H9 (cell line): ENCODE data around the gene STON2. TPM values are rescaled to one million over a fixed set of nuclear protein-coding genes. Genes with fewer than 3 reads are reported as not detected.

ENCODE experiments used
- DNase-seq: peaks from one replicate; pipeline ENCODE4 v3.0.0-alpha.2; 2017
- H2AFZ ChIP-seq: one replicate; pipeline ENCODE4 v1.6.1; 2013; ENCODE audit warnings: mild to moderate bottlenecking, low read length, control low read depth, moderate library complexity
- H2AK5ac ChIP-seq: 2 replicates; pipeline ENCODE4 v1.6.1; 2013; ENCODE audit warnings: low read length, control low read depth, mixed read lengths; ENCODE audit not compliant: insufficient read length
- H2BK120ac ChIP-seq: one replicate; pipeline ENCODE4 v1.6.1; 2013; ENCODE audit warnings: low read depth, mild to moderate bottlenecking, low read length, control low read depth, inconsistent platforms; ENCODE audit not compliant: poor library complexity, severe bottlenecking
- H2BK12ac ChIP-seq: 2 replicates; pipeline ENCODE4 v1.6.1; 2013; ENCODE audit warnings: low read length, control low read depth, mixed read lengths, low read depth; ENCODE audit not compliant: insufficient read length
- H2BK15ac ChIP-seq: 2 replicates; pipeline ENCODE4 v1.6.1; 2013; ENCODE audit warnings: low read depth, low read length, control low read depth
- H2BK20ac ChIP-seq: one replicate; pipeline ENCODE4 v1.6.1; 2013; ENCODE audit warnings: low read depth, mild to moderate bottlenecking, low read length, control low read depth, inconsistent platforms; ENCODE audit not compliant: poor library complexity, severe bottlenecking
- H2BK5ac ChIP-seq: 2 replicates; pipeline ENCODE4 v1.6.1; 2013; ENCODE audit warnings: low read length, control low read depth, mixed read lengths; ENCODE audit not compliant: insufficient read length
- H3K14ac ChIP-seq: 2 replicates; pipeline ENCODE4 v1.6.1; 2013; ENCODE audit warnings: low read length, control low read depth; ENCODE audit not compliant: insufficient read depth
- H3K18ac ChIP-seq: 2 replicates; pipeline ENCODE4 v1.6.1; 2013; ENCODE audit warnings: low read depth, mild to moderate bottlenecking, mixed read lengths, low read length, control low read depth; ENCODE audit not compliant: insufficient read length
- H3K23ac ChIP-seq: 2 replicates; pipeline ENCODE4 v1.6.1; 2013; ENCODE audit warnings: low read length, control low read depth, mixed read lengths, low read depth; ENCODE audit not compliant: insufficient read length
- H3K23me2 ChIP-seq: 2 replicates; pipeline ENCODE4 v1.6.1; 2013; ENCODE audit warnings: low read depth, mild to moderate bottlenecking, mixed read lengths, low read length, control low read depth; ENCODE audit not compliant: insufficient read length, poor library complexity, severe bottlenecking
- H3K27ac ChIP-seq: 2 replicates; pipeline ENCODE4 v1.5.1; 2013; ENCODE audit warnings: low read length, control low read depth, mixed read lengths, low read depth; ENCODE audit not compliant: insufficient read length
- H3K27me3 ChIP-seq: 2 replicates; pipeline ENCODE4 v1.6.1; 2013; ENCODE audit warnings: low read length, control low read depth, inconsistent platforms; ENCODE audit not compliant: insufficient read depth
- H3K4ac ChIP-seq: 2 replicates; pipeline ENCODE4 v1.6.1; 2013; ENCODE audit warnings: low read depth, mild to moderate bottlenecking, control low read depth, inconsistent platforms, low read length, moderate library complexity
- H3K4me1 ChIP-seq: 2 replicates; pipeline ENCODE4 v1.6.1; 2013; ENCODE audit warnings: low read length, control low read depth, inconsistent platforms; ENCODE audit not compliant: insufficient read depth
- H3K4me2 ChIP-seq: 2 replicates; pipeline ENCODE4 v1.6.1; 2013; ENCODE audit warnings: low read length, control low read depth, mixed read lengths; ENCODE audit not compliant: insufficient read length, insufficient read depth
- H3K56ac ChIP-seq: 2 replicates; pipeline ENCODE4 v1.6.1; 2013; ENCODE audit warnings: low read depth, mild to moderate bottlenecking, mixed read lengths, low read length, control low read depth; ENCODE audit not compliant: insufficient read length
- H3K79me1 ChIP-seq: 2 replicates; pipeline ENCODE4 v1.6.1; 2013; ENCODE audit warnings: low read depth, mild to moderate bottlenecking, moderate library complexity, low read length, control low read depth, inconsistent platforms; ENCODE audit not compliant: insufficient read depth, poor library complexity, severe bottlenecking
- H3K79me2 ChIP-seq: 2 replicates; pipeline ENCODE4 v1.6.1; 2013; ENCODE audit warnings: low read length, control low read depth, inconsistent platforms; ENCODE audit not compliant: insufficient read depth
- H3K9ac ChIP-seq: 2 replicates; pipeline ENCODE4 v1.6.1; 2013; ENCODE audit warnings: low read length, control low read depth, mixed read lengths; ENCODE audit not compliant: insufficient read length; ENCODE audit errors: extremely low read depth
- H3K9me3 ChIP-seq: one replicate; pipeline ENCODE4 v1.6.1; 2013; ENCODE audit warnings: low read depth, low read length, inconsistent platforms; ENCODE audit not compliant: control insufficient read depth
- H3T11ph ChIP-seq: one replicate; pipeline ENCODE4 v1.6.1; 2013; ENCODE audit warnings: mild to moderate bottlenecking, low read length, control low read depth, inconsistent platforms
- H4K20me1 ChIP-seq: one replicate; pipeline ENCODE4 v1.6.1; 2013; ENCODE audit not compliant: control insufficient read depth, insufficient read length, insufficient read depth
- H4K5ac ChIP-seq: 2 replicates; pipeline ENCODE4 v1.6.1; 2013; ENCODE audit warnings: low read depth, mild to moderate bottlenecking, mixed read lengths, low read length, control low read depth; ENCODE audit not compliant: insufficient read length
- H4K8ac ChIP-seq: replicated peaks from 2 replicates; pipeline ENCODE4 v1.6.1; 2013; ENCODE audit warnings: low read length, control low read depth, mixed read lengths, low read depth; ENCODE audit not compliant: insufficient read length
- H4K91ac ChIP-seq: 2 replicates; pipeline ENCODE4 v1.6.1; 2013; ENCODE audit warnings: low read depth, mild to moderate bottlenecking, moderate library complexity, mixed read lengths, low read length, control low read depth; ENCODE audit not compliant: insufficient read length
- H3K27ac Mint-ChIP-seq, 3 experiments: 2 replicates in 2 of 3; 3 replicates in 1 of 3; pipeline ENCODE4 v1.8.0; 2020 to 2021; ENCODE audit warnings: mixed read lengths in 3 of 3, mild to moderate bottlenecking in 1 of 3, moderate library complexity in 1 of 3
- H3K27me3 Mint-ChIP-seq: 2 replicates; pipeline ENCODE4 v1.8.0; 2021; ENCODE audit warnings: low read depth, mild to moderate bottlenecking, moderate library complexity, mixed read lengths
- H3K36me3 Mint-ChIP-seq, 3 experiments: 2 replicates in 2 of 3; 3 replicates in 1 of 3; pipeline ENCODE4 v1.8.0; 2020 to 2021; ENCODE audit warnings: low read depth in 3 of 3, mixed read lengths in 3 of 3; ENCODE audit not compliant: insufficient read depth in 1 of 3
- H3K4me1 Mint-ChIP-seq, 2 experiments: 2 replicates each; pipeline ENCODE4 v1.8.0; 2020; ENCODE audit warnings: mixed read lengths in 2 of 2
- H3K4me3 Mint-ChIP-seq, 2 experiments: 2 replicates in 1 of 2; 3 replicates in 1 of 2; pipeline ENCODE4 v1.8.0; 2020 to 2021; ENCODE audit warnings: mild to moderate bottlenecking in 2 of 2, mixed read lengths in 2 of 2, moderate library complexity in 1 of 2
- H3K9me3 Mint-ChIP-seq, 2 experiments: 2 replicates in 1 of 2; 3 replicates in 1 of 2; pipeline ENCODE4 v1.8.0; 2020; ENCODE audit warnings: mild to moderate bottlenecking in 2 of 2, mixed read lengths in 2 of 2, moderate library complexity in 1 of 2
- CTCF ChIP-seq: fragments of 200-600 bp; sonication (generic); conservative IDR thresholded peaks from 3 replicates; pipeline ENCODE4 v1.8.0; 2021; ENCODE audit warnings: antibody characterized with exemption, mild to moderate bottlenecking
- WGBS: extraction: QIAGEN DNeasy Blood & Tissue Kit; methylation state at CpG from one replicate; pipeline ENCODE4 v1.1.7; 2013; ENCODE audit warnings: missing lambda C conversion rate, low lambda C conversion rate, mixed read lengths; ENCODE audit not compliant: insufficient read length; ENCODE audit errors: extremely low coverage; 5-methylcytosine and 5-hydroxymethylcytosine counted together
- total RNA-seq: library from RNA; stranded (reverse); gene quantifications from 2 replicates; pipeline ENCODE4 v1.2.1, GENCODE V29; 2021

The STON2 gene
- total RNA-seq, 1 experiment from 2014 or later: 62.9 TPM

GRCh38 chr14:81319946-81320345 is 80.2 kb downstream of the STON2 start:
- Histone ChIP-seq H4K20me1 (no peaks in the 10 kb centered on the region), H3K27me3 (no peaks in the 10 kb centered on the region), H3K79me2 (no peaks in the 10 kb centered on the region), H2BK20ac (no peak overlapping the region), H2BK12ac (no peak overlapping the region), H3K9ac (no peak overlapping the region), H3K4ac (no peak overlapping the region), H3K14ac (no peak overlapping the region), H3K23me2 (peaks cover 4% of the 10 kb centered on the region), H3K4me2 (no peak overlapping the region), H3K9me3 (no peaks in the 10 kb centered on the region), H2BK120ac (no peak overlapping the region), H2AK5ac (no peak overlapping the region), H2AFZ (no peak overlapping the region), H3T11ph (no peak overlapping the region), H4K8ac (no peak overlapping the region), H2BK15ac (no peak overlapping the region), H2BK5ac (no peak overlapping the region), H4K5ac (no peak overlapping the region), H3K56ac (no peak overlapping the region), H3K4me1 (peaks cover 16% of the 10 kb centered on the region), H4K91ac (no peak overlapping the region), H3K79me1 (peaks cover 7% of the 10 kb centered on the region), H3K23ac (no peak overlapping the region), H3K18ac (no peak overlapping the region), H3K27ac (no peak overlapping the region)
- Mint-ChIP-seq H3K27me3 (no peaks in the 10 kb centered on the region), H3K9me3 (peaks cover 3 to 15% of the 10 kb centered on the region in 2 experiments; a peak in 3 of 5 replicates), H3K27ac (no peak overlapping the region; a peak in 1 of 7 replicates), H3K4me1 (peaks cover 68 to 71% of the 10 kb centered on the region in 2 experiments), H3K36me3 (peaks cover 7 to 26% (median 20%) of the 10 kb centered on the region in 3 experiments), H3K4me3 (no peak overlapping the region)
- TF ChIP-seq CTCF: no peak
- WGBS: no CpG with 5 or more reads among the region's 3 CpGs
- DNase-seq: no peak
